ENCODE measurements around the gene ABHD14A. TPM values are rescaled to one million over a fixed set of nuclear protein-coding genes. Genes with fewer than 3 reads are reported as not detected.
A peak's percentile ranks its signal among the peaks of the same experiment; 100 is the strongest.

ABHD14A gene
- total and polyA plus RNA-seq, 7 donors = 11.2 to 40.6 (median 22.9) TPM

DNA sequence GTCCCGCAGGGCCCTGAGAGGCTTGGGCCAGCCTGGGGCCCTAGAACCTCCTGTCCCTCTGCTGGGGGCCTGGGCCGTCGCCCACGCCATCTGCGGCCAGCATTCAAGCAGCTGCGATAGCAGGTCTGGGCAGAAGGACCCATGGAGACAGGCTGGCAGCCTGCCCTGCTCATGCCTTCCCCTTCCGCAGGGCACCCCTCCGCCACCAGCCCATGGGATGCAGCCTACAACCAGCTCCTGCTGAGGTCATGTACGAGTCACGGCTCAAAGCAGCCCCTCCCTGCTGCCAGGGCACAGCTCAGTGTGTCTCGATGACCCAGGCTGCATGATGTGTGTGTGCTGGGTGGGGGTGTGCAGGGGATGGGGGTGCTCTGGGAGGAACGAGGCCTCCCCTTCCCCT, 53.7 kb downstream of the ABHD14A start:
- WGBS, 3 donors = 24 to 48% (median 35%) methylated on average over 12 of the region's 12 CpGs
- Histone ChIP-seq H3K4me1 (peaks cover 64% of the 10 kb centered on the region), H3K27ac (peak overlapping the region; percentile 62), H3K36me3 (ENCODE audit: insufficient read depth in 1 of 2, low read depth in 1 of 2) (no peaks in the 10 kb centered on the region), H3K9me3 (no peaks in the 10 kb centered on the region), H3K27me3 (ENCODE audit: insufficient read depth in 3 of 3, low read length in 2 of 3) (no peaks in the 10 kb centered on the region), H3K4me3 (no peak overlapping the region)
- TF ChIP-seq, protein P1, sequence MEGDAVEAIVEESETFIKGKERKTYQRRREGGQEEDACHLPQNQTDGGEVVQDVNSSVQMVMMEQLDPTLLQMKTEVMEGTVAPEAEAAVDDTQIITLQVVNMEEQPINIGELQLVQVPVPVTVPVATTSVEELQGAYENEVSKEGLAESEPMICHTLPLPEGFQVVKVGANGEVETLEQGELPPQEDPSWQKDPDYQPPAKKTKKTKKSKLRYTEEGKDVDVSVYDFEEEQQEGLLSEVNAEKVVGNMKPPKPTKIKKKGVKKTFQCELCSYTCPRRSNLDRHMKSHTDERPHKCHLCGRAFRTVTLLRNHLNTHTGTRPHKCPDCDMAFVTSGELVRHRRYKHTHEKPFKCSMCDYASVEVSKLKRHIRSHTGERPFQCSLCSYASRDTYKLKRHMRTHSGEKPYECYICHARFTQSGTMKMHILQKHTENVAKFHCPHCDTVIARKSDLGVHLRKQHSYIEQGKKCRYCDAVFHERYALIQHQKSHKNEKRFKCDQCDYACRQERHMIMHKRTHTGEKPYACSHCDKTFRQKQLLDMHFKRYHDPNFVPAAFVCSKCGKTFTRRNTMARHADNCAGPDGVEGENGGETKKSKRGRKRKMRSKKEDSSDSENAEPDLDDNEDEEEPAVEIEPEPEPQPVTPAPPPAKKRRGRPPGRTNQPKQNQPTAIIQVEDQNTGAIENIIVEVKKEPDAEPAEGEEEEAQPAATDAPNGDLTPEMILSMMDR (IDR thresholded peaks at IDR 0.05) = no peak
- ATAC-seq = peak; percentile 40 to 71 (median 54)
- DNase-seq = peak; percentile 60 to 92
- intact Hi-C loops (cut with DNase I) = no loop called here

DNA sequence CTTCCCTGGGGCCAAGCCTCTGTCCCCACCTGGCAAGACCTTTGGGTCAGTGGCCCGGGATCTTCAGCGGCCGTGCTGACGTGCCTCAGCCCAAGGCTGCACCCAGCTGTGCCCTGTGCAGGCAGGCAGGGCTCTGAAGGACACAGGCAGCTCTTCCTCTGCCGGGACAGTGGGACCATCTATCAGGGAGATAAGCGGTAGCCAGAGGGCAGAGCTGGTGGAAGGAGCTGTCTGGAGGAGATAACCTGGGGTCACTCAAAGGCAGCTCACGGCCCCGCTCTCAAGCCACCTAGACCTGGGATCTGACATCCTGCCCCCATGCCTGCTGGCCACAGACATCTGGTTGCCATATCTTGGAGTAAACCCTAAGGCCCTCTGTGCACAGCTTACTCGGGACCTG, 54.2 kb downstream of the ABHD14A start:
- intact Hi-C loops (cut with DNase I) = no loop called here
- ATAC-seq (peak; percentile 8 to 53 (median 32)), DNase-seq (no peak)
- peaks cover 60% of the 10 kb centered on the region for H3K4me1 ChIP-seq
- H3K4me3 ChIP-seq = no peak overlapping the region
- peak overlapping the region; percentile 62 for H3K27ac ChIP-seq
- TF ChIP-seq, protein P1 (IDR thresholded peaks at IDR 0.05) = no peak
- H3K9me3 ChIP-seq = no peaks in the 10 kb centered on the region
- 44 to 63% (median 53%) methylated on average over 9 of the region's 9 CpGs for WGBS, 3 donors
- no peaks in the 10 kb centered on the region for H3K36me3 ChIP-seq (ENCODE audit: insufficient read depth in 1 of 2, low read depth in 1 of 2)
- no peaks in the 10 kb centered on the region for H3K27me3 ChIP-seq (ENCODE audit: insufficient read depth in 3 of 3, low read length in 2 of 3)

DNA sequence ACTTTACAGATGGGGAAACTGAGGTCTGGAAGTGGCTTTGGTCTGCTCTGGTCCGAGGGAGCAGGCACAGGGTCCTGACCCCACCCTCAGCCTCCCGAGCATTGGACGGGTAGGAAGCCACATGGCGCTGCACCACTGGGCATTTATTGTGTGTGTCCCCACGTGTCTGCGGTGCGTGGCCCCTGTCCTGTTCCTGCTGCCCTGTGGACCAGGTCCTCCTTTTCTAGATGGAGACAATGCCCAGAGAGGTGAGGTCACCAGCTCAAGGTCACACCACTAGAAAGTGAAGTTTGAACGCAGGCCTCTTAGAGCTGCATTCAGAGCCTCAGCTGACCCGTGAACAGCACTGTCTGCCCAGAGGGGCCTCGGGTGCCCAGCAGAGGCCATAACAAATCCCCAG, 54.7 kb downstream of the ABHD14A start:
- Histone ChIP-seq H3K36me3 (ENCODE audit: insufficient read depth in 1 of 2, low read depth in 1 of 2) (no peaks in the 10 kb centered on the region), H3K4me3 (no peak overlapping the region), H3K9me3 (no peaks in the 10 kb centered on the region), H3K27me3 (ENCODE audit: insufficient read depth in 3 of 3, low read length in 2 of 3) (no peaks in the 10 kb centered on the region), H3K27ac (peak overlapping the region; percentile 62), H3K4me1 (peaks cover 56% of the 10 kb centered on the region)
- no peak for DNase-seq
- TF ChIP-seq, protein P1 (IDR thresholded peaks at IDR 0.05) = no peak
- intact Hi-C loops (cut with DNase I) = no loop called here
- no peak for ATAC-seq
- WGBS, 3 donors = 81 to 92% (median 90%) methylated on average over 10 of the region's 10 CpGs

Other genes with a start within 250 kb of the ABHD14A start
- not detected for gene IQCF6, start 195.8 kb upstream of the ABHD14A start, total RNA-seq
- not detected for gene IQCF6, start 195.8 kb upstream of the ABHD14A start, polyA plus RNA-seq
- gene IQCF2, start 113.4 kb upstream of the ABHD14A start, total RNA-seq = not detected
- gene IQCF2, start 113.4 kb upstream of the ABHD14A start, polyA plus RNA-seq = not detected
- gene IQCF5, start 99.5 kb upstream of the ABHD14A start, total RNA-seq = not detected
- not detected for gene IQCF5, start 99.5 kb upstream of the ABHD14A start, polyA plus RNA-seq
- not detected for gene IQCF1, start 71.7 kb upstream of the ABHD14A start, total RNA-seq
- not detected for gene IQCF1, start 71.7 kb upstream of the ABHD14A start, polyA plus RNA-seq
- 10 to 100 TPM; 19.9 to 28.2 (median 26.3) TPM for gene RRP9, start 33.2 kb upstream of the ABHD14A start, total RNA-seq
- 10 to 100 TPM; 32.6 to 61.4 (median 36.9) TPM for gene RRP9, start 33.2 kb upstream of the ABHD14A start, polyA plus RNA-seq
- gene PARP3, start 32.7 kb upstream of the ABHD14A start, total RNA-seq = 10 to 100 TPM in 3 of 4 donors, 1 to 10 TPM in 1; 10.0 to 15.8 (median 13.1) TPM
- gene PARP3, start 32.7 kb upstream of the ABHD14A start, polyA plus RNA-seq = 10 to 100 TPM in 1 of 3 donors, 1 to 10 TPM in 2; 5.2 to 11.3 (median 9.9) TPM
- under 1 TPM; 0.16 to 0.65 (median 0.32) TPM for gene GPR62, start 19.7 kb upstream of the ABHD14A start, total RNA-seq
- under 1 TPM; 0.04 to 0.93 (median 0.07) TPM for gene GPR62, start 19.7 kb upstream of the ABHD14A start, polyA plus RNA-seq
- 100 to 1,000 TPM; 117 to 161 (median 126) TPM for gene PCBP4, start 7.6 kb upstream of the ABHD14A start, total RNA-seq
- 100 to 1,000 TPM in 1 of 3 donors, 10 to 100 TPM in 2; 36.0 to 133 (median 60.7) TPM for gene PCBP4, start 7.6 kb upstream of the ABHD14A start, polyA plus RNA-seq
- 10 to 100 TPM in 3 of 4 donors, 1 to 10 TPM in 1; 9.5 to 15.9 (median 15.5) TPM for gene ABHD14B, start 1.0 kb upstream of the ABHD14A start, total RNA-seq
- gene ABHD14B, start 1.0 kb upstream of the ABHD14A start, polyA plus RNA-seq = 10 to 100 TPM; 11.7 to 24.8 (median 12.3) TPM
- 10 to 100 TPM; 29.4 to 56.5 (median 38.5) TPM for gene ACY1, start 8.5 kb downstream of the ABHD14A start, total RNA-seq
- 10 to 100 TPM; 19.9 to 59.3 (median 25.8) TPM for gene ACY1, start 8.5 kb downstream of the ABHD14A start, polyA plus RNA-seq
- gene RPL29, start 20.8 kb downstream of the ABHD14A start, total RNA-seq = 1,000 to 10,000 TPM; 1,113 to 1,294 (median 1,226) TPM
- gene RPL29, start 20.8 kb downstream of the ABHD14A start, polyA plus RNA-seq = 1,000 to 10,000 TPM; 2,395 to 2,767 (median 2,598) TPM
- gene DUSP7, start 81.5 kb downstream of the ABHD14A start, total RNA-seq = 10 to 100 TPM in 3 of 4 donors, 1 to 10 TPM in 1; 9.7 to 31.9 (median 17.1) TPM
- gene DUSP7, start 81.5 kb downstream of the ABHD14A start, polyA plus RNA-seq = 10 to 100 TPM in 2 of 3 donors, 1 to 10 TPM in 1; 7.4 to 27.6 (median 15.7) TPM
- gene POC1A, start 179.4 kb downstream of the ABHD14A start, total RNA-seq = 1 to 10 TPM; 1.1 to 3.2 (median 1.6) TPM
- 1 to 10 TPM in 2 of 3 donors, under 1 TPM in 1; 0.87 to 2.9 (median 2.1) TPM for gene POC1A, start 179.4 kb downstream of the ABHD14A start, polyA plus RNA-seq
- 10 to 100 TPM; 50.1 to 89.4 (median 68.1) TPM for gene ALAS1, start 223.1 kb downstream of the ABHD14A start, total RNA-seq
- gene ALAS1, start 223.1 kb downstream of the ABHD14A start, polyA plus RNA-seq = 100 to 1,000 TPM in 2 of 3 donors, 10 to 100 TPM in 1; 75.2 to 138 (median 121) TPM

Data from psoas muscle (tissue), 8 donors.